GM12875 (cell line): ENCODE measurements around the gene TAS1R1.

ENCODE experiments used
- H3K4me3 ChIP-seq: one replicate; pipeline ENCODE4 v1.5.1; 2011; ENCODE audit warnings: low read depth, low read length, control low read depth
- TF ChIP-seq, protein P1 (sequence below): IDR thresholded peaks from 2 replicates; pipeline ENCODE4 v1.5.1; 2011; ENCODE audit warnings: low read depth, mild to moderate bottlenecking, control low read depth, inconsistent platforms, low read length, moderate library complexity, borderline replicate concordance; ENCODE audit not compliant: insufficient read depth

TAS1R1 gene

GRCh38 chr1:6512908-6513280 is 42.2 kb upstream of the TAS1R1 start:
- TF ChIP-seq, protein P1, sequence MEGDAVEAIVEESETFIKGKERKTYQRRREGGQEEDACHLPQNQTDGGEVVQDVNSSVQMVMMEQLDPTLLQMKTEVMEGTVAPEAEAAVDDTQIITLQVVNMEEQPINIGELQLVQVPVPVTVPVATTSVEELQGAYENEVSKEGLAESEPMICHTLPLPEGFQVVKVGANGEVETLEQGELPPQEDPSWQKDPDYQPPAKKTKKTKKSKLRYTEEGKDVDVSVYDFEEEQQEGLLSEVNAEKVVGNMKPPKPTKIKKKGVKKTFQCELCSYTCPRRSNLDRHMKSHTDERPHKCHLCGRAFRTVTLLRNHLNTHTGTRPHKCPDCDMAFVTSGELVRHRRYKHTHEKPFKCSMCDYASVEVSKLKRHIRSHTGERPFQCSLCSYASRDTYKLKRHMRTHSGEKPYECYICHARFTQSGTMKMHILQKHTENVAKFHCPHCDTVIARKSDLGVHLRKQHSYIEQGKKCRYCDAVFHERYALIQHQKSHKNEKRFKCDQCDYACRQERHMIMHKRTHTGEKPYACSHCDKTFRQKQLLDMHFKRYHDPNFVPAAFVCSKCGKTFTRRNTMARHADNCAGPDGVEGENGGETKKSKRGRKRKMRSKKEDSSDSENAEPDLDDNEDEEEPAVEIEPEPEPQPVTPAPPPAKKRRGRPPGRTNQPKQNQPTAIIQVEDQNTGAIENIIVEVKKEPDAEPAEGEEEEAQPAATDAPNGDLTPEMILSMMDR, result no peak
- no peak overlapping the region for H3K4me3 ChIP-seq

DNA sequence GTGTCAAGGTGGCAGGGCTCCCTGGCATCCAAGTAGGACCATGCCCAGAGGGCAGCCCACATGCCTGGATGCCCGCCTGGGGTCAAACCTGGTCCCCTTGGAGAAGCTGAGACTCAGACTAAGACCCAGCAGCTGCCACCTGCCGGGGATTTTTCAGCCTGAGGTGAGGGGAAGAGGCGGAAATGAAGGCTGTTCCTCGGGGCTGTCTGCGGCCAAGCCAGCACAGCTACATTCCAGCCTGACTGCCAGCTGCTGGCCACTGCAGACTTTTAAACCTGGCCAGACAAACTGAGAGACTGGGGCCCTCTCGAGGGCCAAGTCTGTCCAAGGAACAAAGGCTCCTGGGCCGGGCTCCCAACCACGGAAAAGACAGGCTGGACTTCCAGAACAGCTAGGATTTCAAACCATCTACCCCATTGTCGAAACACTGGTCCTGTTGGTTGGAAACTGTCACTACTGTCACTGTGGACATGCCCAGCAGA is 41.7 kb upstream of the TAS1R1 start:
- no peak overlapping the region for H3K4me3 ChIP-seq
- TF ChIP-seq, protein P1, result no peak

GRCh38 chr1:6515771-6516170 is 39.3 kb upstream of the TAS1R1 start:
- TF ChIP-seq, protein P1, result no peak
- H3K4me3 ChIP-seq, result no peak overlapping the region

DNA sequence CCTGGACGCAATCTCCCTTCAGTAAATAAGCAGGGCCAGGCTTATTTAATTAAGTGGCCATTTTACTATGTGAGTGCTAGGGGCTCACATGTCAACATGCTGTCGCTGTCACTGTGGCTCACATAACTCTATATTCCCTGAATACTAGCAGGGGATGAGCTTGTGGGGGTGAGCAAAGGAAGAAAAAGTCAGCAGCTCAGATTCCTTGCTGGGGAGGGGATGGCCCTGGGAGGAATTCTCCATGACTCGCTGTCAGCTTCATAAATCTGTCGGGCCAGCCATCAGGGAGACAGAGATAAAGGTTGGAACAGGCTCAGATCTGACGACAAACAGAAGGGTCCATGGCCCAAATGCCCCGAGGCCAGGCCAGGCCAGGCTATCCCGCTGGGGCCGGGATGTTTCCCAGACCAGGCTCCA is 37.7 kb upstream of the TAS1R1 start:
- no peak overlapping the region for H3K4me3 ChIP-seq
- TF ChIP-seq, protein P1, result no peak

- no peak overlapping the region for H3K4me3 ChIP-seq
- TF ChIP-seq, protein P1, result no peak
Observed at GRCh38 chr1:6519491-6519934, 35.6 kb upstream of the TAS1R1 start.

DNA sequence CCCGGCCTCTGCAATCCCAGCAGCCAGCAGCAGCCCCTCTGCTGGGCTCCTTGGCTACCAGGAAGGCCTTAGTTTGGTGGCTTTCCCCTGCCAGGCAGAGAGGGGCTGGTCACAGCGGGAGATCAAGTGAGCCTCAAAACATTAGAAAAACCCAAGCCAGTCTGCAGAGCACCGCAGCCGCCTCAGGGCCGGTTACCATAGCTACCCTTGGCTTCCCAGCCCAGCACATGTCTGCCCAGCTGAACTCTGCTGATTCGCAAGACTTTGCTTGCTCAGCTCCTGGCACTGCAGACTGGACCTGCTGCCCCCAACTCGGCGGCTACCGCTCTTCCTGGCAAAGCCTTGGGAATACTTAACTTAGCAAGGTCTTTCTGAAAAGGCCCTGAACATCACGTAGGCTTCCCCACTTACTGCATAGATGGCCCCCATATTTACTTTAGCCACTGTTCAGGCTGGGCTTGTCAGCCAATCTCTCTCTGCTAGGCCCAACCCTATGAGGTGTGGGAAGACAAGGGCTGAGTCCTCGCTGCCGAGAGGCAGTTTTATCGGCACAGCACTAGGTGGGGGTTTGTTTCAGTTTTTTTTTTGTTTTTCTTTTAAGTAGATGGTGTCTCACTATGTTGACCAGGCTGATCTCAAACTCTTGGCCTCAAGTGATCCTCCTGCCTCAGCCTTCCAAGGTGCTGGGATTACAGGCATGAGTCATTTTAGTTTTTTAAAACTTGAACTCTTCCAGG is 35.0 kb upstream of the TAS1R1 start:
- TF ChIP-seq, protein P1, result no peak
- no peak overlapping the region for H3K4me3 ChIP-seq

GRCh38 chr1:6521536-6521935 is 33.6 kb upstream of the TAS1R1 start:
- TF ChIP-seq, protein P1, result no peak
- H3K4me3 ChIP-seq, result no peak overlapping the region
